RPMI8226 (cell line): ENCODE data around the gene ITGAV.

ENCODE experiments used
- DNase-seq: peaks from one replicate; pipeline ENCODE4 v3.0.0-alpha.2; 2015

ITGAV gene

GRCh38 chr2:186725783-186726182 is 135.9 kb downstream of the ITGAV start:
- DNase-seq = no peak

GRCh38 chr2:186726938-186727337 is 137.1 kb downstream of the ITGAV start:
- DNase-seq = no peak

GRCh38 chr2:186728631-186729030 is 138.8 kb downstream of the ITGAV start:
- DNase-seq = no peak
